ENCODE data around the gene MOCS3. TPM values are rescaled to one million over a fixed set of nuclear protein-coding genes. Genes with fewer than 3 reads are reported as not detected.

Gene MOCS3
- total and polyA plus RNA-seq, 2 of the 13 experiments (the other 11 are each of a cell fraction or from before 2014, with no cell fraction given) = 3.7 to 8.4 TPM

DNA sequence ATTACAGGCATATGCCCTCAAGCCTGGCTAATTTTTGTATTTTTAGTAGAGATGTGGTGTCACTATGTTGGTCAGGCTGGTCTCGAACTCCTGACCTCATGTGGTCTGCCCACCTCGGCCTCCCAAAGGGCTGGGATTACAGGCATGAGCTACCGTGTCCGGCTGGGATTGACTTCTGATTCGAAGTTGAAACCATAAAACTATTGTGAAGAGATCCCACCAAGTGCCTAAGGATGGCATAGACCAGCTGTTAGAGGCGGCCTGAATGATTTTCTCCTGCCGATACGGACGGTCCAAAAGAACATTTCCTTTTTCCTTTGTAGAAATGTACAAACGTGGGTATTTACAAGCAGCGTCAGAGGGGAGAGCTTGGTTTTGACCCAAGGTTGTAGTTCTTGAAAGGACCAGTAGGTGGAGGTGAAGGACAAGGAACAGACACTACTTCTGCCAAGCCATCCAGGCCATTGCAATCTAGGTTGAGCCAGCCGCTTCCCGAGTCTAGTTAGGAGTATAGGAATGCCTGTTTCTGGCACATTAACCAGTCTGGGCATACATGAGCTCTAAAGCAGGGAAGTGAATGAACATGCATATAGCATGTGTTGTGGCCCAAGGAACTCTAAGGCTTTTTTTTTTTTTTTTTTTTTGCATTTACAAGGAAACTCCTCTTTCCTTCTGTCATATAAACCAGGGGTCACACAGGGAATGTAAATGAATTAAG is 29.0 kb downstream of the MOCS3 start (continued):
- TF ChIP-seq TARDBP (CRISPR knock-in tag; IDR thresholded peaks at IDR 0.05) (peak; percentile 61; the same call in 1 of the 2 replicates), ZNF569 (CRISPR knock-in tag; IDR thresholded peaks at IDR 0.05; ENCODE audit: borderline replicate concordance) (no peak), TBX2 (CRISPR knock-in tag; IDR thresholded peaks at IDR 0.05; ENCODE audit: borderline replicate concordance) (0 out of 2 replicates have a peak, but pooled peaks have one; percentile 22), ZNF547 (CRISPR knock-in tag; IDR thresholded peaks at IDR 0.05) (peak; percentile 61; the same call in 1 of the 2 replicates), FOXJ3 (CRISPR knock-in tag; IDR thresholded peaks at IDR 0.05; ENCODE audit: borderline replicate concordance) (no peak), NR2F6 (IDR thresholded peaks at IDR 0.05) (no peak), NR2F6 (CRISPR knock-in tag; IDR thresholded peaks at IDR 0.05) (0 out of 2 replicates have a peak, but pooled peaks have one; percentile 18), BHLHE40 (IDR thresholded peaks at IDR 0.05; ENCODE audit: low read length) (peak; percentile 52; the same call in 1 of the 2 replicates), IRF2 (CRISPR knock-in tag; IDR thresholded peaks at IDR 0.05) (peak; percentile 23; the same call in 1 of the 2 replicates), FOXA3 (CRISPR knock-in tag; IDR thresholded peaks at IDR 0.05) (peak; percentile 81), NFIC (IDR thresholded peaks at IDR 0.05; ENCODE audit: low read length) (no peak), SP5 (CRISPR knock-in tag; IDR thresholded peaks at IDR 0.05; ENCODE audit: borderline replicate concordance, low read depth) (0 out of 2 replicates have a peak, but pooled peaks have one; percentile 20), ETV5 (CRISPR knock-in tag; IDR thresholded peaks at IDR 0.05; ENCODE audit: borderline replicate concordance) (0 out of 2 replicates have a peak, but pooled peaks have one; percentile 30), ZNF501 (CRISPR knock-in tag; IDR thresholded peaks at IDR 0.05) (peak; percentile 58; the same call in 1 of the 2 replicates), SP4 (CRISPR knock-in tag; IDR thresholded peaks at IDR 0.05) (peak; percentile 34; the same call in 1 of the 2 replicates), SOX6 (IDR thresholded peaks at IDR 0.05) (no peak), SOX6 (CRISPR knock-in tag; IDR thresholded peaks at IDR 0.05) (peak; percentile 43; the same call in 1 of the 2 replicates), REPIN1 (CRISPR knock-in tag; IDR thresholded peaks at IDR 0.05; ENCODE audit: borderline replicate concordance, low read depth) (peak; percentile 67; the same call in 1 of the 2 replicates)
- TF ChIP-seq, protein P1, sequence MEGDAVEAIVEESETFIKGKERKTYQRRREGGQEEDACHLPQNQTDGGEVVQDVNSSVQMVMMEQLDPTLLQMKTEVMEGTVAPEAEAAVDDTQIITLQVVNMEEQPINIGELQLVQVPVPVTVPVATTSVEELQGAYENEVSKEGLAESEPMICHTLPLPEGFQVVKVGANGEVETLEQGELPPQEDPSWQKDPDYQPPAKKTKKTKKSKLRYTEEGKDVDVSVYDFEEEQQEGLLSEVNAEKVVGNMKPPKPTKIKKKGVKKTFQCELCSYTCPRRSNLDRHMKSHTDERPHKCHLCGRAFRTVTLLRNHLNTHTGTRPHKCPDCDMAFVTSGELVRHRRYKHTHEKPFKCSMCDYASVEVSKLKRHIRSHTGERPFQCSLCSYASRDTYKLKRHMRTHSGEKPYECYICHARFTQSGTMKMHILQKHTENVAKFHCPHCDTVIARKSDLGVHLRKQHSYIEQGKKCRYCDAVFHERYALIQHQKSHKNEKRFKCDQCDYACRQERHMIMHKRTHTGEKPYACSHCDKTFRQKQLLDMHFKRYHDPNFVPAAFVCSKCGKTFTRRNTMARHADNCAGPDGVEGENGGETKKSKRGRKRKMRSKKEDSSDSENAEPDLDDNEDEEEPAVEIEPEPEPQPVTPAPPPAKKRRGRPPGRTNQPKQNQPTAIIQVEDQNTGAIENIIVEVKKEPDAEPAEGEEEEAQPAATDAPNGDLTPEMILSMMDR (CRISPR knock-in tag; IDR thresholded peaks at IDR 0.05) = peak; percentile 98
- TF ChIP-seq, protein P2, sequence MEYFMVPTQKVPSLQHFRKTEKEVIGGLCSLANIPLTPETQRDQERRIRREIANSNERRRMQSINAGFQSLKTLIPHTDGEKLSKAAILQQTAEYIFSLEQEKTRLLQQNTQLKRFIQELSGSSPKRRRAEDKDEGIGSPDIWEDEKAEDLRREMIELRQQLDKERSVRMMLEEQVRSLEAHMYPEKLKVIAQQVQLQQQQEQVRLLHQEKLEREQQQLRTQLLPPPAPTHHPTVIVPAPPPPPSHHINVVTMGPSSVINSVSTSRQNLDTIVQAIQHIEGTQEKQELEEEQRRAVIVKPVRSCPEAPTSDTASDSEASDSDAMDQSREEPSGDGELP (IDR thresholded peaks at IDR 0.05; ENCODE audit: borderline replicate concordance, low read depth) = 0 out of 2 replicates have a peak, but pooled peaks have one; percentile 12
- TF ChIP-seq, protein P3, sequence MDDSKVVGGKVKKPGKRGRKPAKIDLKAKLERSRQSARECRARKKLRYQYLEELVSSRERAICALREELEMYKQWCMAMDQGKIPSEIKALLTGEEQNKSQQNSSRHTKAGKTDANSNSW (CRISPR knock-in tag; IDR thresholded peaks at IDR 0.05; ENCODE audit: borderline replicate concordance) = no peak
- TF ChIP-seq, protein P4, sequence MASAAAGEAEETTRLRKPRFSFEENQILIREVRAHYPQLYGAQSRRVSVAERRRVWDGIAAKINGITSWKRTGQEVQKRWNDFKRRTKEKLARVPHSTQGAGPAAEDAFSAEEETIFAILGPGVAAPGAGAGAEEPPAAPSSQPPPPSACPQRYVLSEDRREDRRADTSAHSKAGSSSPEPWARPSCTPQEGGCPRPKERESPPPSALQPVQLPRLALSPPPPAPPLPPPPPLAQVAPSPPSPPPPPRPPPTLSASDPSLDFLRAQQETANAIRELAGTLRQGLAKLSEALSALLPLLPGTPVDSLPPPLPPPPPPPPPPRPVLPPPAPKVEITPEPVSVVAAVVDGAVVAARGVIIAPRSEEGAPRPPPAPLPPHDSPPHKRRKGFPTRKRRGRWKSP (CRISPR knock-in tag; IDR thresholded peaks at IDR 0.05) = no peak
- TF ChIP-seq, protein P5, sequence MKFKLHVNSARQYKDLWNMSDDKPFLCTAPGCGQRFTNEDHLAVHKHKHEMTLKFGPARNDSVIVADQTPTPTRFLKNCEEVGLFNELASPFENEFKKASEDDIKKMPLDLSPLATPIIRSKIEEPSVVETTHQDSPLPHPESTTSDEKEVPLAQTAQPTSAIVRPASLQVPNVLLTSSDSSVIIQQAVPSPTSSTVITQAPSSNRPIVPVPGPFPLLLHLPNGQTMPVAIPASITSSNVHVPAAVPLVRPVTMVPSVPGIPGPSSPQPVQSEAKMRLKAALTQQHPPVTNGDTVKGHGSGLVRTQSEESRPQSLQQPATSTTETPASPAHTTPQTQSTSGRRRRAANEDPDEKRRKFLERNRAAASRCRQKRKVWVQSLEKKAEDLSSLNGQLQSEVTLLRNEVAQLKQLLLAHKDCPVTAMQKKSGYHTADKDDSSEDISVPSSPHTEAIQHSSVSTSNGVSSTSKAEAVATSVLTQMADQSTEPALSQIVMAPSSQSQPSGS (CRISPR knock-in tag; IDR thresholded peaks at IDR 0.05) = peak; percentile 30; the same call in 1 of the 2 replicates

Data from HepG2 (cell line).